IMR-90 (cell line): Measurements from ENCODE around the gene PID1.

Experiments
- BHLHE40 ChIP-seq: fragments of 150-350 bp; IDR thresholded peaks from 2 replicates; pipeline ENCODE4 v1.6.1; 2016; ENCODE audit warnings: mild to moderate bottlenecking, low read depth, low read length
- CEBPB ChIP-seq: IDR thresholded peaks from 2 replicates; pipeline ENCODE4 v1.6.1; 2012; ENCODE audit warnings: low read depth, low read length, improper control_type of control experiment
- CTCF ChIP-seq: conservative IDR thresholded peaks from 2 replicates; pipeline ENCODE4 v1.5.1; 2012; ENCODE audit warnings: mild to moderate bottlenecking, low read depth, low read length, improper control_type of control experiment
- FOS ChIP-seq: fragments of 150-350 bp; IDR thresholded peaks from 2 replicates; pipeline ENCODE4 v1.6.1; 2016; ENCODE audit warnings: low read depth, low read length
- MAZ ChIP-seq: IDR thresholded peaks from 2 replicates; pipeline ENCODE4 v1.6.1; 2012; ENCODE audit warnings: low read depth, mild to moderate bottlenecking, low read length, improper control_type of control experiment, moderate library complexity, borderline replicate concordance
- MXI1 ChIP-seq: IDR thresholded peaks from 2 replicates; pipeline ENCODE4 v1.6.1; 2012; ENCODE audit warnings: low read depth, mild to moderate bottlenecking, low read length, moderate library complexity, borderline replicate concordance
- POLR2A ChIP-seq: IDR thresholded peaks from 2 replicates; pipeline ENCODE4 v1.6.1; 2012; ENCODE audit warnings: mild to moderate bottlenecking, low read depth, low read length
- SMC3 ChIP-seq: fragments of 150-350 bp; IDR thresholded peaks from 2 replicates; pipeline ENCODE4 v1.6.1; 2016; ENCODE audit warnings: low read depth, mild to moderate bottlenecking, antibody characterized with exemption, low read length, moderate library complexity

- TF ChIP-seq POLR2A (no peak), CTCF (no peak), BHLHE40 (no peak), MAZ (no peak), MXI1 (no peak), CEBPB (no peak), FOS (no peak), SMC3 (no peak)
Measured at GRCh38 chr2:229022652-229023051, 248.4 kb downstream of the PID1 start.
